Measurements from ENCODE around the gene ASB13. TPM values are rescaled to one million over a fixed set of nuclear protein-coding genes. Genes with fewer than 3 reads are reported as not detected.

ASB13 gene
- total and polyA plus RNA-seq, 2 of the 13 experiments (the other 11 are each of a cell fraction or from before 2014, with no cell fraction given) = 9.3 to 15.4 TPM

- CTCF ChIA-PET (ENCODE audit: low intra/inter-chr PET ratio, low total read pairs) = no interaction called here
- no peaks in the 10 kb centered on the region for H3K36me3 ChIP-seq (replicated peaks in 1 of 2; ENCODE audit: control insufficient read depth in 1 of 2, insufficient read depth in 2 of 2, low read length in 2 of 2)
- POLR2A ChIA-PET = no interaction called here
Observed at GRCh38 chr10:5662708-5663579, 3.5 kb downstream of the ASB13 start.

DNA sequence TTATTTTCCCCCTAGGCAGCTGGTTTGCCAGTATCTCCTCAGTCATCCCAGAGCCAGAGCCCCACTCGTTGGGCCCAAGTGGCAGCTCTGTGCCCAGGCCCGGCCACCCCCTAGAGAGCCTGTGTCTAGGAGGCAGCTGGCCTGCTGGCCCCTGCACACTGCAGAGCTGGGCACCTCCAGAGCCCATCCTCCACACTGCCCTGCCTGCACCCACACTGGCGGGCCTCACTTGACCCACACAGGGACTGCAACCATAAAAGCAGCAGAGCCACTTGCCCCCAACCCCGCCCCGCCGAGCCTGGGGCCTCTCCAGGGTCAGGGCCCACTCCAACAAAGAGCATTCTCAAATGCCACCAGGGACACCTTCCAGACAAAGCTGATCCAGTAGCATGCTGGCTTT lies 5.4 kb downstream of the ASB13 start:
- peaks cover 11% of the 10 kb centered on the region for H3K79me2 ChIP-seq (ENCODE audit: insufficient read depth, low read length)
- no peaks in the 10 kb centered on the region for H3K9me3 ChIP-seq (ENCODE audit: low read length)
- H3K4me1 ChIP-seq (ENCODE audit: insufficient read depth, low read length) = peaks cover 64% of the 10 kb centered on the region
- H3K4me3 ChIP-seq (replicated peaks in 1 of 3; ENCODE audit: insufficient read depth in 1 of 3, low read depth in 2 of 3, low read length in 3 of 3) = no peak overlapping the region
- no peaks in the 10 kb centered on the region for H3K27me3 ChIP-seq (ENCODE audit: control insufficient read depth in 1 of 2, insufficient read depth in 2 of 2, low read length in 2 of 2)
- no peaks in the 10 kb centered on the region for H4K20me1 ChIP-seq (ENCODE audit: insufficient read depth, low read length)
- ATAC-seq (no peak), FAIRE-seq (no peak), DNase-seq (ENCODE audit: low spot score) (no peak)
- 75% methylated on average over 2 of the region's 6 CpGs for WGBS (ENCODE audit: low lambda C conversion rate)
- H3K36me3 ChIP-seq (replicated peaks in 1 of 2; ENCODE audit: control insufficient read depth in 1 of 2, insufficient read depth in 2 of 2, low read length in 2 of 2) = no peaks in the 10 kb centered on the region
- in situ Hi-C loops (cut with HindIII; ENCODE audit: extremely low pct_ligation_motif_present, low pct_unique_long_range_greater_than_20kb) = no loop called here
- intact Hi-C loops (cut with micrococcal nuclease; ENCODE audit: unreplicated experiment) = loop anchor here (2.0 kb wide), 1 partner anchor 24 kb away; the partner anchor contains the start of gene TASOR2
- ChIA-PET CTCF (ENCODE audit: low intra/inter-chr PET ratio, low total read pairs) (interaction anchor here (1.4 kb wide), 1 partner anchor 219 kb away, joined by 3 read pairs; no protein-coding TSS in a partner anchor), POLR2A (interaction anchor here (0.7 to 2.3 kb wide), 6 partner anchors 10 to 152 kb away, joined by 3 to 15 read pairs (median 4); partner anchors contain the start of genes GDI2 and TASOR2)
- H3K4me2 ChIP-seq (ENCODE audit: low read depth, low read length) = peak overlapping the region; percentile 88
- H2AFZ ChIP-seq (ENCODE audit: low read length) = no peak overlapping the region
- peak overlapping the region; percentile 83 for H3K27ac ChIP-seq (ENCODE audit: extremely low read length, insufficient read depth, low read length)
- H3K9ac ChIP-seq (ENCODE audit: insufficient read depth, low read depth, low read length) = peak overlapping the region; percentile 57; the same call in 1 of the 2 replicates
- BruUV-seq (replicated peaks) = no TSS peak
- TF ChIP-seq ZSCAN22 (CRISPR knock-in tag; IDR thresholded peaks at IDR 0.05) (no peak), PTBP1 (IDR thresholded peaks at IDR 0.05; ENCODE audit: low read depth, low read length, poor library complexity, severe bottlenecking) (no peak), ZNF121 (CRISPR knock-in tag; IDR thresholded peaks at IDR 0.05) (no peak)

More at GRCh38 chr10:5662708-5663579, 3.5 kb downstream of the ASB13 start:
- BruUV-seq (replicated peaks) = no TSS peak
- H3K9me3 ChIP-seq (ENCODE audit: low read length) = no peaks in the 10 kb centered on the region
- no peaks in the 10 kb centered on the region; a peak in 1 of 5 replicates for H3K27me3 ChIP-seq (ENCODE audit: control insufficient read depth in 1 of 2, insufficient read depth in 2 of 2, low read length in 2 of 2)
- H3K4me3 ChIP-seq (replicated peaks in 1 of 3; ENCODE audit: insufficient read depth in 1 of 3, low read depth in 2 of 3, low read length in 3 of 3) = no peak overlapping the region
- H3K27ac ChIP-seq (ENCODE audit: extremely low read length, insufficient read depth, low read length) = no peak overlapping the region
- H3K4me1 ChIP-seq (ENCODE audit: insufficient read depth, low read length) = peaks cover 76% of the 10 kb centered on the region
- WGBS (ENCODE audit: low lambda C conversion rate) = 97% methylated on average over 9 of the region's 9 CpGs
- FAIRE-seq = no peak
- H3K9ac ChIP-seq (ENCODE audit: insufficient read depth, low read depth, low read length) = no peak overlapping the region
- H2AFZ ChIP-seq (ENCODE audit: low read length) = no peak overlapping the region
- TF ChIP-seq ZNF75D (CRISPR knock-in tag; IDR thresholded peaks at IDR 0.05; ENCODE audit: borderline replicate concordance) = no peak
- no peak for TF ChIP-seq TRIM24 (CRISPR knock-in tag; IDR thresholded peaks at IDR 0.05)
- TF ChIP-seq ZNF605 (CRISPR knock-in tag; IDR thresholded peaks at IDR 0.05) = no peak
- TF ChIP-seq ZNF350 (CRISPR knock-in tag; IDR thresholded peaks at IDR 0.05; ENCODE audit: borderline replicate concordance, low read depth) = no peak
- TF ChIP-seq ZNF343 (CRISPR knock-in tag; IDR thresholded peaks at IDR 0.05) = no peak
- no peaks in the 10 kb centered on the region for H4K20me1 ChIP-seq (ENCODE audit: insufficient read depth, low read length)
- DNase-seq (ENCODE audit: low spot score) = no peak
- no peak for ATAC-seq
- no peak overlapping the region for H3K4me2 ChIP-seq (ENCODE audit: low read depth, low read length)
- intact Hi-C loops (cut with micrococcal nuclease; ENCODE audit: unreplicated experiment) (no loop called here), in situ Hi-C loops (cut with HindIII; ENCODE audit: extremely low pct_ligation_motif_present, low pct_unique_long_range_greater_than_20kb) (no loop called here)
- H3K79me2 ChIP-seq (ENCODE audit: insufficient read depth, low read length) = peaks cover 11% of the 10 kb centered on the region
